CD4-positive, alpha-beta T cell treated with Interleukin-6 for 4 hours (primary cell): ENCODE results near the gene FBXO46.

Source experiments
- DNase-seq: peaks from one replicate; pipeline ENCODE4 v3.0.0-alpha.2; 2020; ENCODE audit warnings: mixed read lengths

Gene FBXO46

DNA sequence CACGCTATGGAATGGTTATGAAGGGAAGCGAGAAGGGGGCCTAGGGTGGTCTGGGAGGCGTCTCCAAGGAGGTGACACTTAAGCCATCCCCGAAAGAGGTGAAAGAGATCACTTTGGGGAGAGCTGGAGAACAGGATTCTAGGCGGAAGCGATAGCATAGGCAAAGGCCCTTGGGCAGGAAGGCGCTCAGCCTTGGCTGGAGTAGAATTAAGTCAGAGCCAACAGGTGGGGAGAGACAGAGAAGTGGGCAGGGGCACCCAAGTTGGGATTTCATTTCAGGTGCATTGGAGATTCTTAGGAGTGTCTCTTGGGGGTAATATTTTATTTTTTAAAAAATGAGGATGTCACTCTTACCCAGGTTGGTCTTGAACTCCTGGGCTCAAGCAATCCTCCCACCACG lies 48.6 kb downstream of the FBXO46 start:
- DNase-seq, result no peak

GRCh38 chr19:45681391-45682015 lies 49.2 kb downstream of the FBXO46 start:
- DNase-seq, result peak; percentile 87

GRCh38 chr19:45677351-45678230 lies 53.1 kb downstream of the FBXO46 start:
- peak; percentile 94 for DNase-seq

DNA sequence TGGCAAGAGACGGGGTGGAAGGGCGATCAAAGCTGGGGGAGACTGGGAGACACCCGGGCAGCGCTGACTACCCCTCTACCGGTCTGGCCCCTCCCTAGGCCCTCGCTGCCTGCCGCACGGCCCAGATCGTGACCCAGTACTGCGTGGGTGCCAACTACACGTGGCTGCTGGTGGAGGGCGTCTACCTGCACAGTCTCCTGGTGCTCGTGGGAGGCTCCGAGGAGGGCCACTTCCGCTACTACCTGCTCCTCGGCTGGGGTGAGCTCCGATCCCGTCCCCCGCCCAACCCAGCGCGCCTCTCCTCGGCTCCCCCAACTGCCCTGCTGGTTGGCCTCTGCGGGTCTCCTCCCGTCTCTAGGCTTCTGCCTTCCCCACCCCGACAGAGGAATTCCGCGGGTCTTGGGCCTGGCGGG lies 53.8 kb downstream of the FBXO46 start:
- DNase-seq, result peak; percentile 69

- no peak for DNase-seq
Measured at GRCh38 chr19:45674946-45675345, 55.8 kb downstream of the FBXO46 start.

DNA sequence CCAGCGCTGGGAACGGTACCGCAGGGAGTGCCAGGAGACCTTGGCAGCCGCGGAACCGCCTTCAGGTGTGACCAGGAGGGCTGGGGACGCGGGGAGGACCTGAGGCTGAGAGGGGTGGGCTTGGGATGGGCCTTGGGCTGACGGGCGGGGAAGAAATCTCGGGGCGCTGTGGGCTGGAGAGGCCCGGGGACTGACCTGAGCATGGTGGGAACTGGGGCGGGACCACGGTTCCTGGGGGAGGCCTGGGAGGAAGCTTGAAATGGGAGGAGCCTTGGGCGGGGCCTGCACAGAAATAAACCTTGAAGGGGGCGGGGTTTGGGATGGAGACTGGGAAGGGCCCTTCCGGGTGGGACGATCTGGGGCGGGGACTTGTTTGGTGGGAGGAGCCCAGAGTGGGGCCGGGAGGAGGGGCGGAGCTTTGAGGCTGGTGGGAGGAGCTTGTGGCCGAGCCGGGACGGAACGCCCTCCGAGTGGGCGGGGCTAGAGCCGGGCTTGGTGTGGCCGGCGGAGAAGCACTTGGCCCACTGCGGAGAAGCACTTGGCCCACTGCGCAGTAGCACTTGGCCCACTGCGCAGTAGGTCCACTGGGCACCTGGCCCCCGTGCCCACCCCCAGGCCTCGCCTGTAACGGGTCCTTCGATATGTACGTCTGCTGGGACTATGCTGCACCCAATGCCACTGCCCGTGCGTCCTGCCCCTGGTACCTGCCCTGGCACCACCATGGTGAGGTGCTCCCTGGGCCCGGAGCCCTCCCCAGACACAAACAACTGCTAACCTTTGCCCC lies 59.8 kb downstream of the FBXO46 start:
- DNase-seq, result peak; percentile 43

DNA sequence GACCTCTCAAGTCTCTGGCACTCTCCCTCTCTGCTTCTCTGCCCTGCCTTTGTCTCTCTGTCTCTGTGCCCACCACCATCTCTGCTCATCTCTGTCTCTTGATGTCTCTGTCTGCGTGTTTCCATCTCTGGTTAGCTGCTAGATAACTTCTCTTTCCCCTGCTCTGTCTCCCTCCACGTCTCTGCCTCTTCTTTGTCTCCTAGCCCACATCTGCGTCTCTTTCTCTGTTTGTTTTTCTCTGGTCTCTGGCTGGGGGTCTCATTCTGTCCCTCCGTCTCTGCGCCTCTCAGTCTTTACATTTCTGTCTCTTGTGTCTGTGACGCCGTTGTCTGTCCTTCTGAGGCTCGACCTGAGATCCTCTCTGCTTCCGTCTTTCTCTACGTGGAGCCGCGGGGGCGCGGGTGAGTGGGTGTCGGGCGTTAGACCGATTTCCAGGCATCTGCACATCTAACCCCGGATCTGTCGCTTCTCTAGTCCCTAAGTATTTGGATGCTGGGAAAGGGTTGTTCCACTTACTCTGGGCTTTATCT lies 62.3 kb downstream of the FBXO46 start:
- peak; percentile 41 for DNase-seq

DNA sequence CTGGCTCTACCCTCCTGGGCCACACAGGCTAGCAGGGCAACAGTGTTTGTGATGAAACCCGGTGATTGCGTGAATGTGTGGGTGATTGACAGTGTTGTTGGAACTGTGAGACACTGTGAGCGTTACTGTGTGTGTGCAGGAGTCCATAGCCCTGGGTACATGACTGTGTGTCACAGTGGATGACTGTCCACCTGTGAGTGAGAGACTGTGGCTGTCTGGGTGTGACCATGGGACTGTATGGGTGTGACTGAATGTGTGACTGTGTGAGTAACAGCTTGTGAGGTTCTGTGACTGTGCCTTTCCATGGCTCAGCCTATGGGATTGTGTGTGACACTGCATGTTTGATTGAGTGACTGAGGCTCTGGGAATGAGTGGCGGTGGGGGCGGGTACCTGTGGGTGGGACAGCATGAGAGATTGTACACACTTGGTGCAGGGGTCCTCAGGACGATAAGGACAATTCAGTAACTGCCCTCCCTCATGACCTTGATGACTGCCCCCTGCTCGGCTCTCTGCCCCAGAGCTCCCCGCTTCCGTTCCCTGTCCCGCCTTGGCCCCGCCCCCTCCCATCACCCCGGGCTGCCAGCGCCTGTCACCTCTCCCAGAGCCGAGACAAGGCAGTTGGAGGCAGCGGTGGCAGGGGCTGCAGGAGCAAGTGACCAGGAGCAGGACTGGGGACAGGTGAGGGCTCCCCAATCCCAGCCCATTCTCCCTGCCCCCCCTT lies 62.9 kb downstream of the FBXO46 start, which contains the start of gene GIPR:
Gene GIPR (plus strand): TSS at position 602 of the 722 bp plus-strand sequence. CDS start 1,300 bp downstream, outside the sequence.
- peak; percentile 78 for DNase-seq

DNA sequence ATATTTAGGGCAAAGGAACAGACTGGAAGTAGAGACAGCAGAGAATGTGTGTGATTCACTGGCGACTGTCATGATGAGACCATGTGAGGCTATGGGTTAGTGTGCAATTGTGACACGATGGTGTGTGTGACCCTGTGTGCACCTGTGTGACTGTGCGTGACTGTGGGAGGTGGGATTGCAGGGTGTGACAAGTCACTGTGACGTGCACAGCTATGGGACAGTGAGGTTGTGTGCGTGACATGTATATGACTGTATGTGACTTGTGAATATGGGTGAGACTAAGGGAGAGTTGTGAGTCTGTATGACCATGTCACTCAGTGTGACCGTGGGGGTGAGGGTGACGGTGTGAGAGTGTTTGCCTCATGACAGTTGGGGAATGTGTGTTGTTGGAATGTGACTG lies 66.1 kb downstream of the FBXO46 start:
- DNase-seq, result no peak

DNA sequence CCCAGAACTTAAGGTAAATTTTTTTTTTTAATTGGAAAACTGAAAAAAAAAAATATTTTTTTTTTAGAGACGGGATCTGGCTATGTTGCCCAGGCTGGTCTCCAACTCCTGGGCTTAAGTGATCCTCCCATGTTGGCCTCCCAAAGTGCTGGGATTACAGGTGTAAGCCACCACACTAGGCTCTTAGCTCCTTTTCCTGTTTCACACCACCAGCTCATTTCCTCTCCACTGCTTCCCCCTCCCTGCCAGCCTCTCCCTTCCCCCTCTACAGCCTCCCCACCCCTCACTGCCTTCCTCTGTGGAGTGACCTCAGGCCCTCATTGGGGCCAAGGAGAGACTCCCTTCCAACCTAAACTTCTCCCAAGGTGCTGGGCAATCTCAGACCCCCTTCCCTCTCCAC lies 66.9 kb downstream of the FBXO46 start:
- no peak for DNase-seq

- DNase-seq, result no peak
Measured at GRCh38 chr19:45660636-45661035, 70.1 kb downstream of the FBXO46 start.
